Natural killer cell (primary cell): ENCODE results near the gene NRXN3. TPM values are rescaled to one million over a fixed set of nuclear protein-coding genes. Genes with fewer than 3 reads are reported as not detected.

ENCODE experiments used
- ATAC-seq, 3 donors: fragments of 150-1000 bp in 2 of 3; fragments of 200-7000 bp in 1 of 3; cut with Tn5 transposase; 1 replicate in 1 of 3; 2 replicates in 2 of 3; pipeline ENCODE4 v1.10.0; 2021; ENCODE audit warnings: mild to moderate bottlenecking in 2 of 3, moderate library complexity in 2 of 3
- DNase-seq, 2 donors: peaks; one replicate each; pipeline versions ENCODE4 v3.0.0 to v3.0.0-alpha.2; 2013 to 2021; ENCODE audit warnings: mixed read lengths in 1 of 2
- H3K27ac ChIP-seq: one replicate; pipeline ENCODE4 v1.5.1; 2013; ENCODE audit warnings: mild to moderate bottlenecking, low read length
- H3K27me3 ChIP-seq: one replicate; pipeline ENCODE4 v1.6.1; 2013; ENCODE audit warnings: low read length; ENCODE audit not compliant: control insufficient read depth, insufficient read depth
- H3K36me3 ChIP-seq: one replicate; pipeline ENCODE4 v1.6.1; 2013; ENCODE audit warnings: low read length; ENCODE audit not compliant: control insufficient read depth, insufficient read depth
- H3K4me1 ChIP-seq: one replicate; pipeline ENCODE4 v1.6.1; 2013; ENCODE audit warnings: low read length; ENCODE audit not compliant: control insufficient read depth, insufficient read depth
- H3K4me3 ChIP-seq: one replicate; pipeline ENCODE4 v1.5.1; 2013; ENCODE audit warnings: low read length
- H3K9me3 ChIP-seq: one replicate; pipeline ENCODE4 v1.6.1; 2013; ENCODE audit warnings: low read length; ENCODE audit not compliant: control insufficient read depth, insufficient read depth
- H3K27ac Mint-ChIP-seq, 2 donors: one replicate each; pipeline ENCODE4 v1.8.0; 2022; ENCODE audit warnings: mild to moderate bottlenecking in 2 of 2, mixed read lengths in 2 of 2, moderate library complexity in 1 of 2
- H3K27me3 Mint-ChIP-seq, 2 donors: one replicate each; pipeline ENCODE4 v1.8.0; 2022; ENCODE audit warnings: low read depth in 2 of 2, mixed read lengths in 2 of 2
- H3K36me3 Mint-ChIP-seq: one replicate; pipeline ENCODE4 v1.8.0; 2022; ENCODE audit warnings: mixed read lengths
- H3K4me1 Mint-ChIP-seq, 2 donors: one replicate each; pipeline ENCODE4 v1.8.0; 2022; ENCODE audit warnings: mixed read lengths in 2 of 2
- H3K4me3 Mint-ChIP-seq: one replicate; pipeline ENCODE4 v1.8.0; 2022; ENCODE audit warnings: mild to moderate bottlenecking, moderate library complexity, mixed read lengths
- H3K9me3 Mint-ChIP-seq, 2 donors: one replicate each; pipeline ENCODE4 v1.8.0; 2022; ENCODE audit warnings: mixed read lengths in 2 of 2
- WGBS: methylation state at CpG from one replicate; pipeline ENCODE4 v1.1.7; 2013; ENCODE audit warnings: missing lambda C conversion rate; ENCODE audit not compliant: insufficient coverage; 5-methylcytosine and 5-hydroxymethylcytosine counted together
- intact Hi-C: fragments of 100-400 bp; cut with micrococcal nuclease; formaldehyde crosslinking; loops from one replicate; pipeline ENCODE4 v1.14.2; 2022
- total RNA-seq, 4 donors: library from RNA; stranded (reverse); fragments of 120-200 nt in 1 of 4; gene quantifications; one replicate each; pipeline versions ENCODE4 v1.2.3 to v1.2.4, GENCODE V29; 2013 to 2022
- TF ChIP-seq, protein P1 (sequence below): fragments of 200-600 bp; IDR thresholded peaks from one replicate; pipeline ENCODE4 v1.8.0; 2022; ENCODE audit warnings: antibody characterized with exemption

Gene NRXN3
- total RNA-seq, 3 donors from 2014 or later (not counting 1 experiment from before 2014, with no cell fraction given): not detected

DNA sequence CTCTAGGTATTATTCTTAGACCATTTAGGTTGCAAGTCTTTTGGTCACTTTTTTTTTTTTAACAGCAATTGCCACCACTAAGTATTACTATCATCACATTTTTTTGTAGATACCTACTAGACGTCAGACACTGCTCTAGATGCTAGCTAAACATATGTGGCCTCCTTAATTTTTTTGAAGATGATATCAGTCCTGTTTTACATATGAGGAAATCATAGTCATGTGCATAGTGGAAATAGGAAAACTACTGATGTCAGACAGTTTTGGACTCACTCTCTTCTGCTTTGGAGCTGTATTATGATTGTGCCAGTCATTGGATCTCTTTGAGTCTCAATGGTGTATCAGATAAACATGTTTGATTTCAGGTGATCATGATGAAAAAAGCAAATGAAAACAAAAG, 1736.8 kb downstream of the NRXN3 start:
- 71% methylated on average over 1 of the region's 1 CpG for WGBS

DNA sequence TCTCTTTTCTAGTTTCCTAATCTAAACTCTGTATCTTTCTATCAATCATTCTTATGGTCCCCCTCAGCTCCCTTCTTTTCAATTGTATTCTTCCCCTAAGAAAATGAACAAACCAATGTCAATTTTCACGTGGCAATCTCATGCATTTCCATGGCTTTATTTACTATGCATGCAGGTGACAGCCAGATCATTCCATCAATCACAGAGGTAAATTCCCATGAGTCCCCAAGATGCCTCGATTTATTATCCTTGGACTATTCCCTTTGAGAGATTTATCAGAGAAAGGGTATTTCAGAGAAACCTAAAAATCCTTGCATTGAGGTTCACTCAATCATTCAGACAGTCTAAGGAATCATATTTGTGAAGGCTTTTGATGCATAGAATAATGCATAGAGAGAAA, 1739.9 kb downstream of the NRXN3 start:
- TF ChIP-seq, protein P1, sequence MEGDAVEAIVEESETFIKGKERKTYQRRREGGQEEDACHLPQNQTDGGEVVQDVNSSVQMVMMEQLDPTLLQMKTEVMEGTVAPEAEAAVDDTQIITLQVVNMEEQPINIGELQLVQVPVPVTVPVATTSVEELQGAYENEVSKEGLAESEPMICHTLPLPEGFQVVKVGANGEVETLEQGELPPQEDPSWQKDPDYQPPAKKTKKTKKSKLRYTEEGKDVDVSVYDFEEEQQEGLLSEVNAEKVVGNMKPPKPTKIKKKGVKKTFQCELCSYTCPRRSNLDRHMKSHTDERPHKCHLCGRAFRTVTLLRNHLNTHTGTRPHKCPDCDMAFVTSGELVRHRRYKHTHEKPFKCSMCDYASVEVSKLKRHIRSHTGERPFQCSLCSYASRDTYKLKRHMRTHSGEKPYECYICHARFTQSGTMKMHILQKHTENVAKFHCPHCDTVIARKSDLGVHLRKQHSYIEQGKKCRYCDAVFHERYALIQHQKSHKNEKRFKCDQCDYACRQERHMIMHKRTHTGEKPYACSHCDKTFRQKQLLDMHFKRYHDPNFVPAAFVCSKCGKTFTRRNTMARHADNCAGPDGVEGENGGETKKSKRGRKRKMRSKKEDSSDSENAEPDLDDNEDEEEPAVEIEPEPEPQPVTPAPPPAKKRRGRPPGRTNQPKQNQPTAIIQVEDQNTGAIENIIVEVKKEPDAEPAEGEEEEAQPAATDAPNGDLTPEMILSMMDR: no peak
- Histone ChIP-seq H3K27me3 (no peaks in the 10 kb centered on the region), H3K4me1 (no peaks in the 10 kb centered on the region), H3K4me3 (no peak overlapping the region), H3K36me3 (no peaks in the 10 kb centered on the region), H3K9me3 (no peaks in the 10 kb centered on the region), H3K27ac (no peak overlapping the region)
- intact Hi-C loops: no loop called here
- Mint-ChIP-seq H3K4me3 (no peak overlapping the region), H3K9me3 (peaks cover 14% of the 10 kb centered on the region in 2 donors), H3K27me3 (no peaks in the 10 kb centered on the region), H3K4me1 (no peaks in the 10 kb centered on the region), H3K27ac (no peak overlapping the region), H3K36me3 (no peaks in the 10 kb centered on the region)
- DNase-seq: no peak
- ATAC-seq: no peak
- WGBS: 40% methylated on average over 1 of the region's 2 CpGs

More for the DNA sequence above, 1736.8 kb downstream of the NRXN3 start:
- Mint-ChIP-seq H3K27me3 (no peaks in the 10 kb centered on the region), H3K4me1 (no peaks in the 10 kb centered on the region), H3K9me3 (peaks cover 6% of the 10 kb centered on the region in 2 donors), H3K27ac (no peak overlapping the region), H3K4me3 (no peak overlapping the region), H3K36me3 (no peaks in the 10 kb centered on the region)
- intact Hi-C loops: no loop called here
- no peak for ATAC-seq
- Histone ChIP-seq H3K27ac (no peak overlapping the region), H3K27me3 (no peaks in the 10 kb centered on the region), H3K4me3 (no peak overlapping the region), H3K9me3 (no peaks in the 10 kb centered on the region), H3K4me1 (no peaks in the 10 kb centered on the region), H3K36me3 (no peaks in the 10 kb centered on the region)
- DNase-seq: no peak
- TF ChIP-seq, protein P1: no peak

DNA sequence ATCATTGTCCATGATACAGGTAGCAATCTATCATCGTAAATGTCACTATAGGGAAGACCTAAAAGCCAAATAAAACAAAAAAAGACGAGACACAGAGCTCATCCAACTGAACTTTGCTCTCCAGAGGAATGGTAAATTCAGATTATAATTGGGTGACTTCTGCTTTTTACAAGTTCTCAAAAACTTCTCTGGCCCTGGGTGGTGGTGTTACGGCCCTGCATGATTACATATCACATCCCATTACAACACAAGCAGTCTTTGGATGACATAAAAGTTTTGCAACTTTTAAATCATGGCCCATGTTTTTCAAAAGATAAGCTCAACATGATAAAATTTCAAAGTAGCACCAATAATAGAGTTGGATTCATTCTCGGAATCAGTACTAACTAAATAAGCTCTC, 1741.6 kb downstream of the NRXN3 start:
- no peak for ATAC-seq

DNA sequence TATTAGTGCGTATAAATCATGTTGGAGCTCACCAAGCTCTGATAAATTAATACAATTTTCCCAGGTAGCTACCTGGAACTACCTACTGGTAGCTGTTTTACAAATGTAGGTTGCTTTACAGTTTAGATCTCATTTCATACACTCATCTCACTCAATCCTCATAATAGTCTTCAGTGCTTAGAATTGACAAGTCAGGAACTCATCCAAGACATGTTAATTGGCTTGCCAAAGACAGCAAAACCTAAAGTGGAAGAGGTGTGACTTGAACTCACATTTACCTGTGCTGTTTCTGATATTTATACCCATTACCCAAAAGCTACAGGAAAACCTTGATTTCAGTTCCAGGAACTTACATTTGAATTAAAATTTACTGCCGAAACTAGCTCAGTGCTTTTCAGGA, 1744.4 kb downstream of the NRXN3 start:
- no peaks in the 10 kb centered on the region for H3K27me3 Mint-ChIP-seq
- Histone ChIP-seq H3K9me3 (no peaks in the 10 kb centered on the region), H3K27ac (no peak overlapping the region), H3K4me1 (no peaks in the 10 kb centered on the region), H3K36me3 (no peaks in the 10 kb centered on the region), H3K27me3 (no peaks in the 10 kb centered on the region), H3K4me3 (no peak overlapping the region)
- H3K9me3 Mint-ChIP-seq: peaks cover 12 to 14% of the 10 kb centered on the region in 2 donors
- H3K4me1 Mint-ChIP-seq: no peaks in the 10 kb centered on the region
- H3K36me3 Mint-ChIP-seq: no peaks in the 10 kb centered on the region
- intact Hi-C loops: no loop called here
- H3K4me3 Mint-ChIP-seq: no peak overlapping the region
- ATAC-seq: no peak
- WGBS: 90% methylated on average over 2 of the region's 2 CpGs
- TF ChIP-seq, protein P1: no peak
- no peak overlapping the region for H3K27ac Mint-ChIP-seq
- DNase-seq: no peak

More for the DNA sequence above, 1741.6 kb downstream of the NRXN3 start:
- H3K27ac Mint-ChIP-seq: no peak overlapping the region
- H3K36me3 Mint-ChIP-seq: no peaks in the 10 kb centered on the region
- H3K9me3 ChIP-seq: no peaks in the 10 kb centered on the region
- no peak for DNase-seq
- no peaks in the 10 kb centered on the region for H3K36me3 ChIP-seq
- H3K27me3 ChIP-seq: no peaks in the 10 kb centered on the region
- 65% methylated on average over 4 of the region's 4 CpGs for WGBS
- no peak overlapping the region for H3K4me3 ChIP-seq
- no peaks in the 10 kb centered on the region for H3K4me1 Mint-ChIP-seq
- no peaks in the 10 kb centered on the region for H3K27me3 Mint-ChIP-seq
- H3K9me3 Mint-ChIP-seq: peaks cover 12 to 14% of the 10 kb centered on the region in 2 donors
- H3K4me1 ChIP-seq: no peaks in the 10 kb centered on the region
- TF ChIP-seq, protein P1: no peak
- H3K4me3 Mint-ChIP-seq: no peak overlapping the region
- H3K27ac ChIP-seq: no peak overlapping the region
- intact Hi-C loops: no loop called here
